Stimulated activated CD8-positive, alpha-beta memory T cell treated with anti-CD3 and anti-CD28 coated beads, Interleukin-12 subunit alpha, Interleukin-12 subunit beta, amount 100 ng/mL, for 4 hours (primary cell): ENCODE measurements around the gene SLC16A11.
"Not testable (repeated sequence)": the region's sequence is repeated elsewhere in the genome, so short reads cannot be mapped to it uniquely, and the experiment has no call there.

ENCODE experiments used
- DNase-seq: peaks from one replicate; pipeline ENCODE4 v3.0.0-alpha.2; 2020; ENCODE audit warnings: low read depth

The SLC16A11 gene, protein sequence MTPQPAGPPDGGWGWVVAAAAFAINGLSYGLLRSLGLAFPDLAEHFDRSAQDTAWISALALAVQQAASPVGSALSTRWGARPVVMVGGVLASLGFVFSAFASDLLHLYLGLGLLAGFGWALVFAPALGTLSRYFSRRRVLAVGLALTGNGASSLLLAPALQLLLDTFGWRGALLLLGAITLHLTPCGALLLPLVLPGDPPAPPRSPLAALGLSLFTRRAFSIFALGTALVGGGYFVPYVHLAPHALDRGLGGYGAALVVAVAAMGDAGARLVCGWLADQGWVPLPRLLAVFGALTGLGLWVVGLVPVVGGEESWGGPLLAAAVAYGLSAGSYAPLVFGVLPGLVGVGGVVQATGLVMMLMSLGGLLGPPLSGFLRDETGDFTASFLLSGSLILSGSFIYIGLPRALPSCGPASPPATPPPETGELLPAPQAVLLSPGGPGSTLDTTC

DNA sequence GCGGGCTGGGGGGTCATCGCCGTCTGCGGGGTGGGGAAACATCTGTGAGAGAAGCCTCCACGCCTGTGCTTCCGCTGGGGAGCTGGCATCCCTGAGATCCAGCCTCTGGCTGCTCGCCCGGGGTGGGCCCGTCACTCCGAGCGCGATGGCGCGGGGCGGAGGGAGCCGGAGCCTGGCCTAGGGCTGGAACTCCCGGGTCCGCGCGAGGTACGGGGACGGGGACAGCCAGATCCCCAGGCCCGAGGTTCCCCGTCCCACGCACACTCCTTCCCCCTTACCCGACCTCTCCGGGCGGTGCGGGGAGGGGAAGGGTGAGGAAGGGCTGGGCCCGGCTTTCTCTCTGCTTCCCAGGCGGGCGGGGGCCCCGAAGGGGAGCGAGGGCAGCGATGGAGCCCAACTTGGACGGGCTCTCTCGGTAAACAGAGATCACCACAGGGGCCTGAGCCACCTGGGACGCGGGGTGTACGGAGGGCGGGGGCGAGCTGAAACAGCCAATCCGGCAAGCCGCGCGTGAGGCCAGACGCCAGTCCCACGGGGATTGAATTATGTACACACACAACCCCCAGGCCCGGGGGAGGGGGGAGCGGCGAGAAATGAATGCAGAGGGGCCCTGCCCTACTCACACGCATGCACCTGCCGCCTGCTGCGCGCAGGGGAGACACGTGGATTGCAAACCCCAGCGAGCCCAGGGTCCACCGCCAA, at the start of gene SLC16A11:
Gene SLC16A11 (minus strand): TSS at position 596 of the 702 bp plus-strand sequence. CDS start 579 bp downstream, at position 17.
- no peak for DNase-seq

DNA sequence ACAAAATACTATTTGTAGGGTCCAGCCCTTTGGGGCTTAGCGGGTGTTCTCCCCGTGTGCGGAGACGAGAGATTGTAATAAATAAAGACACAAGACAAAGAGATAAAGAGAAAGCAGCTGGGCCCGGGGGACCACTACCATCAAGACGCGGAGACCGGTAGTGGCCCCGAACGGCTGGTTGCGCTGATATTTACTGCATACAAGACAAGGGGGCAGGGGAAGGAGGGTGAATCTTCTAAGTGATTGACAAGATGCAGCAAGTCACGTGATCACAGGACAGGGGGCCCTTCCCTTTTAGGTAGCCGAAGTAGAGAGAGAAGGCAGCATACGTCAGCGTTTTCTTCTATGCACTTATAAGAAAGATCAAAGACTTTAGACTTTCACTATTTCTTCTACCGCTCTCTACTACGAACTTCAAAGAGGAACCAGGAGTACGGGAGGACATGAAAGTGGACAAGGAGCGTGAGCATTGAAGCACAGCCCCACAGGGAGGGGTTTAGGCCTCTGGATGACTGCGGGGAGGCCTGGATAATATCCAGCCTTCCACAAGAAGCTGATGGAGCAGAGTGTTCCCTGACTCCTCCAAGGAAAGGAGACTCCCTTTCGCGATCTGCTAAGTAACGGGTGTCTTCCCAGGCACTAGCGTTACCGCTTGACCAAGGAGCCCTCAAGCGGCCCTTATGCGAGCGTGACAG, 47.6 kb upstream of the SLC16A11 start:
- DNase-seq, result not testable (repeated sequence)

DNA sequence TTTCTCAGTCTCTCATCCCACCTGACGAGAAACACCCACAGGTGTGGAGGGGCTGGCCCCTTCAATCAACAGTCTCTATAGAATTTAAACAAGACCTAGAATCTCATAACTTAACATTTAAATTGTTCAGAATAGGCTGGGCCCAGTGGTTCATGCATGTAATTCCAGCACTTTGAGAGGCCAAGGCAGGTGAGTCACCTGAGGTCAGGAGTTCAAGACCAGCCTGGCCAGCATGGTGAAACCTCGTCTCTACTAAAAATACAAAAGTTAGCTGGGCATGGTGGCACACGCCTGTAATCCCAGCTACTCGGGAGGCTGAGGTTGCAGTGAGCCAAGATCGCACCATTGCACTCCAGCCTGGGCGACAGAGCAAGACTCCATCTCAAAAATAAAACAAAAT, 45.7 kb upstream of the SLC16A11 start:
- not testable (repeated sequence) for DNase-seq

DNA sequence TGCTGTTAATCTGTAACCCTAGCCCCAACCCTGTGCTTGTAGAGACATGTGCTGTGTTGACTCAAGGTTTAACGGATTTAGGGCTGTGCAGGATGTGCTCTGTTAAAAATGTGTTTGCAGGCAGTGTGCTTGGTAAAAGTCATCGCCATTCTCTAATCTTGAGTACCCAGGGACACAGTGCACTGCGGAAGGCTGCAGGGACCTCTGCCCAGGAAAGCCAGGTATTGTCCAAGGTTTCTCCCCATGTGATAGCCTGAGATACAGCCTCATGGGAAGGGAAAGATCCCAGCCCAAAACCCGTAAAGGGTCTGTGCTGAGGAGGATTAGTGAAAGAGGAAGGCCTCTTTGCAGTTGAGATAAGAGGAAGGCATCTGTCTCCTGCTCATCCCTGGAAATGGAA, 44.5 kb upstream of the SLC16A11 start:
- not testable (repeated sequence) for DNase-seq

DNA sequence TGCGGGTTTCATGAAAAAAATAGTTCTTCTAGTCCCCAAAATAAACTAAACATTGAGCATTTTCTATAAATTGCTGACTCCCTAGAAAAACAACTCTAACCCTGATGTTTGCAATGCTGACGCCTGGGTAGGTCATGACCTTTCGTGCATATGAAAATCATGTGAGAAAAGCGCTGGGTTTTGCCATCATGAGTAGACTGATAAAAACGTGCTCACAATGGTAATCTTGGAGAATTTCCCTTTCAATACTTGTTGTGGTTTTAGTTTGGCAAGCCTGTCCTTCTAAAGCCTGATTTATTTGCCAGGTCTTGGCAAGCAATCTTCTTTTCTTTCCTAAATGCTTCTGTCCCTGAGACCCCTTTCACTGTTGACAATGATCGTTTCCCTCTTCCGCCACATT, 40.2 kb upstream of the SLC16A11 start:
- DNase-seq, result no peak

DNA sequence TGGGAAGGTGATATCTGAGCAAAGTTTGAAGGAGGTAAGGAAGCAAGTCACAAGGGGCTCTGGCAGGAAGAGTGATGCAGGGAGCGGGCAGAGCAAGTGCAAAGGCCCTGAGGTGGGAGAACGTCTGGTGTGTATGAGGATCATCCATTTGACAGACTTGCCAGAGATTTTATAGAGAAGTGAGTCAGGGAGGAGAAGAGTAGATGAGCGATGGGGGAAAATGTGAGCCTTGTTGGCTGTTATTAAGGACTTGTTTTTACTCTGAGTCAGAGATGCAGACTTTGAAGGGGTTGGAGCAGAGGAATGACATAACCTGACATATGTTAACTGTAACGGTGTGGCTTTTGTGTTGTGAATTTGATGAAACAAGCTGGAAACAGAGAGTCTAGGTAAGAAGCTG, 39.7 kb upstream of the SLC16A11 start:
- DNase-seq, result no peak

DNA sequence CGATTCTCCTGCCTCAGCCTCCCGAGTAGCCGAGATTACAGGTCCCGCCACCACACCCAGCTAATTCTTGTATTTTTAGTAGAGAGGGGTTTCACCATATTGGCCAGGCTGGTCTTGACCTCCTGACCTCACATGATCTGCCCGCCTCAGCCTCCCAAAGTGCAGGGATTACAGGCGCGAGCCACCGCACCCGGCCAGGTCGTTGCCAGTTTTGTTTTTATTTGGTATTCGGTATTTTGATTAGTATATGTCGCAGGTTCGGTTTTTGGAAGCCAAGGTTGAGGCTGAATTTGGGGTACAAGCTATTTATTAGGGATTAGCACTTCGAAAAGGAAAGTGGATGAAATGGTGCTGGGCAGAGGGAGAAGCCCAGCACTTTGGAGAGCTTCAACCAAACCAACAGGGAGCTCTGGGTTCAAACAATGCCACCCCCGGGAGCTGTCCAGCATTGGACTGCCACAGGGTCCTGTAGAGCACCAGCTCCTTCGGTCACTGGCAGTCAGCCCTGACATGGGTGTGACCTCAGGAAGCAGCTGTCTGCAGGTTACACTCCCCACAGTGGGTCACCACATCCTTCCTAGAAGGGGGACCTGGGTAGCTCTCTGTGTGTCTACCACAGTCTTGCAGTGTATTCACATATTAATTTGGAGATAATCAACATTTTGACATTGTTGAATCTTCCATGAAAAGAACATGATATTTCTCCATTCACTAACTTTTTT, 37.6 kb upstream of the SLC16A11 start:
- DNase-seq, result no peak

- no peak for DNase-seq
These were observed 36.7 kb upstream of the SLC16A11 start for GRCh38 chr17:7080456-7081041.

DNA sequence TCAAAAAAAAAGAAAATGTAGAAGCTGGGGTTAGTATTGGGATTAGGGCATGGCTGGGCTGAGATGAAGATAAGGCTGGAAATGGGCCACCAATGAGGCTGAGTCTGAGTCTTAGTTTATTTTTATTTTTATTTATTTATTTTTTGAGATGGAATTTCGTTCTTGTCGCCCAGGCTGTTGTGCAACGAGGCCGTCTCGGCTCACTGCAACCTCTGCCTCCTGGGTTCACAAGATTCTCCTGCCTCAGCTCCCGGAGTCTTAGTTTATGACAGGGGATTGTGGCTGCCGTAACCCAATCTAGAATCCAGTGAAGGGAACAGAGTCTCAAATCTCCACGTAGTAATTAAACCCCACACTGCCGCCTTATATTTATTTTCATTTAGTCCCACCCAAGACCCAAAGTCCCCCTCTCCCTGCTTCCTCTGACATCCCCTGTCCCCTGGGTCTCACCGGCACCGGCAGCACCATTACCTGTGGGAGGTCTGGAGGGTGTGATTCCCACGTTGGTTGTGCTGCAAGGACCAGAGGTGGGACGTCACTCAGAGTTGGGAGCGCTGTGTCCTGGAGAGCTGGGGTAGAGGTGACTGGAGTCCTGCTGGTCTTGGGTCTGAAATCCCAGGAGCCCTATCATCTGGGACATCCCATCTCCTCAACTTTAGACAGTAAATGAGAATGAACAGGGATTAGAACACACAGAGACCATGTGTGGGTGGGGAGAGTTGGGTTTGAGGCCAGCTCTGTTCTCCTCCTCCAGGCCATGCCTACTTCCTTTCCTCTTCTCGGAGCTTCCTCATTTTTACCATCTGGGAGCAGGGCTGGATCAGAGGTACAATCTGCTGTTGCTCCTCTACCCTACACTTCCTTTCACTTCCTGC, 35.9 kb upstream of the SLC16A11 start, which contains the start of gene CLEC10A:
Gene CLEC10A (minus strand): TSS at position 671 of the 875 bp plus-strand sequence. CDS start 1,439 bp downstream, outside the sequence.
- DNase-seq, result no peak

GRCh38 chr17:7078711-7079110, 34.8 kb upstream of the SLC16A11 start:
- no peak for DNase-seq

- DNase-seq, result no peak
These were observed 34.1 kb upstream of the SLC16A11 start for GRCh38 chr17:7077911-7078546.

DNA sequence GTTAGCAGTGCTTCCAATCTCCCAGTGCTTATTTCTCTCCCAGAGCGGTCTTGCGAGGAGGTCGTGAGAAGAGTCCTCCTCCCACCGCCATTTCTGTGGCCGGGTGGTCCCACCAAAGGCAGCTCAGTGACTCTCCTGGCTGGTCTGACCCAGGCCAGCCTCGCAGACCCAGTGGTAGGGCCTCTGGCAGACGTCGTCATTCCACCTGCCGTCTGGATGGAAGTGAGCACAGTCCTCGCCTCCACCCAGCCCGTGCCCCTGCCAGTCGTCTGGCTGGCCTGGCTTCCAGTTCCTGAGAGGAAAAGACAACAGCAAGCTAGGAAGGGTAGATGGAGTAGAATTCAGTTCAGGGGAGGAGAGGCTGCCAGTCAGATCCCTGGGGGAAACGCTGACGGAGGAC, 31.0 kb upstream of the SLC16A11 start:
- no peak for DNase-seq

GRCh38 chr17:7072406-7072805, 28.5 kb upstream of the SLC16A11 start:
- DNase-seq, result no peak

DNA sequence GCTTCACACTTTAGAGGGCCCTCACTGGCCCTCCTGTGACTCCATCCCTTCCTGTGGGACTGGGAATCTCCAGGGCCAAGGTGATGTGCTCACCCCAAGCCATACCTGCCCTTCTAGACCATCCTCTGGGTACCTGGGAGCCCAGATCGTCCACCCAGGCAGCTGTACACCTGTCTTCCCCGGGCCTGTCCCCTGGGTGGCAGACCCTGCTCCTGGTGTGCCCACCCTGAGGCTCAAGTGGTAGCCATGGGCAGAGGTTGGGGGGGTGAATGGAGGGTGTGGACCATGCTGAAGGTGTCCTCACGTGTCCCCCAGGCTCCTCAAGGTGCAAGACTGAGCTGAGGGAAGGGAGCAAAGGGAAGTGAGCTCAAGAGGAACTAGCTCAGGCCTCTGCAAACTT, 26.8 kb upstream of the SLC16A11 start:
- DNase-seq, result no peak

GRCh38 chr17:7068268-7068667, 24.4 kb upstream of the SLC16A11 start:
- DNase-seq, result no peak

GRCh38 chr17:7067198-7067597, 23.3 kb upstream of the SLC16A11 start:
- DNase-seq, result no peak

GRCh38 chr17:7064261-7064660, 20.4 kb upstream of the SLC16A11 start:
- no peak for DNase-seq

DNA sequence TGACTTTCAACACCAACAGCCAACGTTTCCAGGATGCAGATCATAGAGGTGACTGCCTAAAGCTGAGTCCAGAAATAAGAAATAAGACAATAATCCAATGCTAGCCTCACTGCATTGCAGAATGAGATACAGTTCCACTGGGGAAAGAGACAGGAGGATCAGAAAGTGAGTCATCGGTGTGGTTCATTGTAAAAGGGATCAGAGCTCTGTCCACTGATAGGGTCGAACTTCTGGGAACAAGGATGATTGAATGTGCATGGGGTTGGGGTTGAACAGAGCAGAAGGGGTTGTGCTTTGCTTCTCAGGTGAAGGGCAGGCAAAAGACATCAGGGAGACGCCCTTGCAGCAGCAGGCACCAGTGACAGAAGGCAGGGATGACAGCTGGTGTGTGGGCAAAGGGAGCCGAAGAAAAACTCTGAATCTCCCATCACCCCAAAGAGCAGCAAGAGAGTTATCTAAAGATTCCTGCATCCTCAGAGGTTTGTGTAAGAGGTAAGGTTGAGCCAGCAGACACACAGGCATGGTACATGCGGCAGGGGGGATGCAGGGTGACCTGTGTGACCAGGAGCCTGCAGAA, 19.7 kb upstream of the SLC16A11 start:
- no peak for DNase-seq

- no peak for DNase-seq
These were observed 16.4 kb upstream of the SLC16A11 start for GRCh38 chr17:7060165-7060891.
